ENCODE results near the gene AKR1C1. TPM values are rescaled to one million over a fixed set of nuclear protein-coding genes. Genes with fewer than 3 reads are reported as not detected.

AKR1C1 gene
- total and polyA plus RNA-seq, 2 of the 13 experiments (the other 11 are each of a cell fraction or from before 2014, with no cell fraction given): 948 to 2,238 TPM

- TF ChIP-seq AHDC1 (CRISPR knock-in tag; IDR thresholded peaks at IDR 0.05; ENCODE audit: borderline replicate concordance) (peak; percentile 41; the same call in 1 of the 2 replicates), HNF4A (CRISPR knock-in tag; IDR thresholded peaks at IDR 0.05) (peak; percentile 42; the same call in 1 of the 2 replicates), ZNF331 (CRISPR knock-in tag; IDR thresholded peaks at IDR 0.05) (no peak), SP140L (CRISPR knock-in tag; IDR thresholded peaks at IDR 0.05; ENCODE audit: borderline replicate concordance) (no peak), XBP1 (CRISPR knock-in tag; IDR thresholded peaks at IDR 0.05) (no peak), ZKSCAN1 (IDR thresholded peaks at IDR 0.05; ENCODE audit: low read length) (no peak), ZNF562 (CRISPR knock-in tag; IDR thresholded peaks at IDR 0.05; ENCODE audit: borderline replicate concordance) (no peak), KLF9 (CRISPR knock-in tag; IDR thresholded peaks at IDR 0.05; ENCODE audit: low read depth) (no peak), ZFP90 (CRISPR knock-in tag; IDR thresholded peaks at IDR 0.05; ENCODE audit: borderline replicate concordance) (0 out of 2 replicates have a peak, but pooled peaks have one; percentile 13), PITX1 (CRISPR knock-in tag; IDR thresholded peaks at IDR 0.05) (peak; percentile 48)
- TF ChIP-seq, protein P1, sequence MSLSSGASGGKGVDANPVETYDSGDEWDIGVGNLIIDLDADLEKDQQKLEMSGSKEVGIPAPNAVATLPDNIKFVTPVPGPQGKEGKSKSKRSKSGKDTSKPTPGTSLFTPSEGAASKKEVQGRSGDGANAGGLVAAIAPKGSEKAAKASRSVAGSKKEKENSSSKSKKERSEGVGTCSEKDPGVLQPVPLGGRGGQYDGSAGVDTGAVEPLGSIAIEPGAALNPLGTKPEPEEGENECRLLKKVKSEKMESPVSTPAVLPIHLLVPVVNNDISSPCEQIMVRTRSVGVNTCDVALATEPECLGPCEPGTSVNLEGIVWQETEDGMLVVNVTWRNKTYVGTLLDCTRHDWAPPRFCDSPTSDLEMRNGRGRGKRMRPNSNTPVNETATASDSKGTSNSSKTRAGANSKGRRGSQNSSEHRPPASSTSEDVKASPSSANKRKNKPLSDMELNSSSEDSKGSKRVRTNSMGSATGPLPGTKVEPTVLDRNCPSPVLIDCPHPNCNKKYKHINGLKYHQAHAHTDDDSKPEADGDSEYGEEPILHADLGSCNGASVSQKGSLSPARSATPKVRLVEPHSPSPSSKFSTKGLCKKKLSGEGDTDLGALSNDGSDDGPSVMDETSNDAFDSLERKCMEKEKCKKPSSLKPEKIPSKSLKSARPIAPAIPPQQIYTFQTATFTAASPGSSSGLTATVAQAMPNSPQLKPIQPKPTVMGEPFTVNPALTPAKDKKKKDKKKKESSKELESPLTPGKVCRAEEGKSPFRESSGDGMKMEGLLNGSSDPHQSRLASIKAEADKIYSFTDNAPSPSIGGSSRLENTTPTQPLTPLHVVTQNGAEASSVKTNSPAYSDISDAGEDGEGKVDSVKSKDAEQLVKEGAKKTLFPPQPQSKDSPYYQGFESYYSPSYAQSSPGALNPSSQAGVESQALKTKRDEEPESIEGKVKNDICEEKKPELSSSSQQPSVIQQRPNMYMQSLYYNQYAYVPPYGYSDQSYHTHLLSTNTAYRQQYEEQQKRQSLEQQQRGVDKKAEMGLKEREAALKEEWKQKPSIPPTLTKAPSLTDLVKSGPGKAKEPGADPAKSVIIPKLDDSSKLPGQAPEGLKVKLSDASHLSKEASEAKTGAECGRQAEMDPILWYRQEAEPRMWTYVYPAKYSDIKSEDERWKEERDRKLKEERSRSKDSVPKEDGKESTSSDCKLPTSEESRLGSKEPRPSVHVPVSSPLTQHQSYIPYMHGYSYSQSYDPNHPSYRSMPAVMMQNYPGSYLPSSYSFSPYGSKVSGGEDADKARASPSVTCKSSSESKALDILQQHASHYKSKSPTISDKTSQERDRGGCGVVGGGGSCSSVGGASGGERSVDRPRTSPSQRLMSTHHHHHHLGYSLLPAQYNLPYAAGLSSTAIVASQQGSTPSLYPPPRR (CRISPR knock-in tag; IDR thresholded peaks at IDR 0.05; ENCODE audit: borderline replicate concordance): peak; percentile 39; the same call in 1 of the 2 replicates
- TF ChIP-seq, protein P2, sequence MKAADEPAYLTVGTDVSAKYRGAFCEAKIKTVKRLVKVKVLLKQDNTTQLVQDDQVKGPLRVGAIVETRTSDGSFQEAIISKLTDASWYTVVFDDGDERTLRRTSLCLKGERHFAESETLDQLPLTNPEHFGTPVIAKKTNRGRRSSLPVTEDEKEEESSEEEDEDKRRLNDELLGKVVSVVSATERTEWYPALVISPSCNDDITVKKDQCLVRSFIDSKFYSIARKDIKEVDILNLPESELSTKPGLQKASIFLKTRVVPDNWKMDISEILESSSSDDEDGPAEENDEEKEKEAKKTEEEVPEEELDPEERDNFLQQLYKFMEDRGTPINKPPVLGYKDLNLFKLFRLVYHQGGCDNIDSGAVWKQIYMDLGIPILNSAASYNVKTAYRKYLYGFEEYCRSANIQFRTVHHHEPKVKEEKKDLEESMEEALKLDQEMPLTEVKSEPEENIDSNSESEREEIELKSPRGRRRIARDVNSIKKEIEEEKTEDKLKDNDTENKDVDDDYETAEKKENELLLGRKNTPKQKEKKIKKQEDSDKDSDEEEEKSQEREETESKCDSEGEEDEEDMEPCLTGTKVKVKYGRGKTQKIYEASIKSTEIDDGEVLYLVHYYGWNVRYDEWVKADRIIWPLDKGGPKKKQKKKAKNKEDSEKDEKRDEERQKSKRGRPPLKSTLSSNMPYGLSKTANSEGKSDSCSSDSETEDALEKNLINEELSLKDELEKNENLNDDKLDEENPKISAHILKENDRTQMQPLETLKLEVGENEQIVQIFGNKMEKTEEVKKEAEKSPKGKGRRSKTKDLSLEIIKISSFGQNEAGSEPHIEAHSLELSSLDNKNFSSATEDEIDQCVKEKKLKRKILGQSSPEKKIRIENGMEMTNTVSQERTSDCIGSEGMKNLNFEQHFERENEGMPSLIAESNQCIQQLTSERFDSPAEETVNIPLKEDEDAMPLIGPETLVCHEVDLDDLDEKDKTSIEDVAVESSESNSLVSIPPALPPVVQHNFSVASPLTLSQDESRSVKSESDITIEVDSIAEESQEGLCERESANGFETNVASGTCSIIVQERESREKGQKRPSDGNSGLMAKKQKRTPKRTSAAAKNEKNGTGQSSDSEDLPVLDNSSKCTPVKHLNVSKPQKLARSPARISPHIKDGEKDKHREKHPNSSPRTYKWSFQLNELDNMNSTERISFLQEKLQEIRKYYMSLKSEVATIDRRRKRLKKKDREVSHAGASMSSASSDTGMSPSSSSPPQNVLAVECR (CRISPR knock-in tag; IDR thresholded peaks at IDR 0.05; ENCODE audit: borderline replicate concordance): no peak
Measured at GRCh38 chr10:4947039-4947634, 16.1 kb upstream of the AKR1C1 start (continued).

All from HepG2 (cell line).